ENCODE data around the gene MMD. TPM values are rescaled to one million over a fixed set of nuclear protein-coding genes. Genes with fewer than 3 reads are reported as not detected.
"Not testable (repeated sequence)": the region's sequence is repeated elsewhere in the genome, so short reads cannot be mapped to it uniquely, and the experiment has no call there.

The MMD gene
- total and polyA plus RNA-seq, 9 of the 15 experiments (the other 6 are each of a cell fraction or from before 2014, with no cell fraction given), result 3.1 to 18.9 (median 10.7) TPM

- H3K9me3 ChIP-seq (replicated peaks; ENCODE audit: control insufficient read depth, insufficient read depth, low read depth, low read length); H3K27ac ChIP-seq (ENCODE audit: extremely low read depth, low read depth, low read length); H3K27me3 ChIP-seq (ENCODE audit: control insufficient read depth in 2 of 2, insufficient read depth in 2 of 2, low read length in 2 of 2); H3K9ac ChIP-seq (ENCODE audit: insufficient read depth in 1 of 2, low read depth in 2 of 2, low read length in 2 of 2); H3K4me3 ChIP-seq; DNase-seq (ENCODE audit: extremely low read depth in 1 of 4, low spot score in 3 of 4); in situ Hi-C loops (cut with MboI); BruUV-seq (replicated peaks); FAIRE-seq; H3K36me3 ChIP-seq (ENCODE audit: control insufficient read depth, insufficient read depth, low read length); H4K20me1 ChIP-seq (replicated peaks; ENCODE audit: control insufficient read depth, insufficient read depth, low read length); CTCF ChIA-PET (ENCODE audit: low intra/inter-chr PET ratio); ATAC-seq; H3K9me1 ChIP-seq (ENCODE audit: control insufficient read depth, insufficient read depth, low read length): not testable (repeated sequence)
- WGBS (ENCODE audit: insufficient coverage, low coverage, missing lambda C conversion rate), result 19% methylated on average over 6 of the region's 6 CpGs
- H3K4me1 ChIP-seq (replicated peaks in 1 of 2; ENCODE audit: control insufficient read depth in 2 of 2, insufficient read depth in 2 of 2, low read length in 2 of 2), result peaks cover 11% of the 10 kb centered on the region in 2 experiments
- H3K4me2 ChIP-seq (ENCODE audit: insufficient read depth, low read length), result peak overlapping the region; percentile 3; the same call in 1 of the 2 replicates
- POLR2A ChIA-PET, result interaction anchor here (1.3 kb wide), 1 partner anchor 70 kb away, joined by 3 read pairs; no protein-coding TSS in a partner anchor
- H2AFZ ChIP-seq (ENCODE audit: low read depth, low read length), result peak overlapping the region; percentile 64; the same call in 1 of the 2 replicates
- intact Hi-C loops (cut with micrococcal nuclease), result loop anchor here (5.0 kb wide), 1 partner anchor 75 kb away; no protein-coding TSS in a partner anchor
- peaks cover 27% of the 10 kb centered on the region for H3K79me2 ChIP-seq (ENCODE audit: control insufficient read depth, insufficient read depth, low read length)
Measured at GRCh38 chr17:55422828-55423164, 1.2 kb upstream of the MMD start.

- peak; percentile 22 to 51 (median 34) for DNase-seq (ENCODE audit: extremely low read depth in 1 of 4, low spot score in 3 of 4)
- Histone ChIP-seq H3K9me3 (replicated peaks; ENCODE audit: control insufficient read depth, insufficient read depth, low read depth, low read length) (no peaks in the 10 kb centered on the region), H4K20me1 (replicated peaks; ENCODE audit: control insufficient read depth, insufficient read depth, low read length) (no peaks in the 10 kb centered on the region), H3K4me2 (ENCODE audit: insufficient read depth, low read length) (peak overlapping the region; percentile 90), H3K27me3 (ENCODE audit: control insufficient read depth in 2 of 2, insufficient read depth in 2 of 2, low read length in 2 of 2) (no peaks in the 10 kb centered on the region), H3K79me2 (ENCODE audit: control insufficient read depth, insufficient read depth, low read length) (peaks cover 27% of the 10 kb centered on the region), H3K36me3 (ENCODE audit: control insufficient read depth, insufficient read depth, low read length) (no peaks in the 10 kb centered on the region; the same call in 2 of the 3 replicates), H3K9ac (ENCODE audit: insufficient read depth in 1 of 2, low read depth in 2 of 2, low read length in 2 of 2) (peak overlapping the region; percentile 78 to 96), H3K4me1 (replicated peaks in 1 of 2; ENCODE audit: control insufficient read depth in 2 of 2, insufficient read depth in 2 of 2, low read length in 2 of 2) (peaks cover 11% of the 10 kb centered on the region in 2 experiments), H3K4me3 (peak overlapping the region; percentile 71), H3K27ac (ENCODE audit: extremely low read depth, low read depth, low read length) (peak overlapping the region; percentile 64), H3K9me1 (ENCODE audit: control insufficient read depth, insufficient read depth, low read length) (no peaks in the 10 kb centered on the region), H2AFZ (ENCODE audit: low read depth, low read length) (peak overlapping the region; percentile 90)
- POLR2A ChIA-PET, result interaction anchor here (0.8 to 1.4 kb wide), 4 partner anchors 10 to 22 kb away, joined by 3 to 7 read pairs (median 4); no protein-coding TSS in a partner anchor
- no TSS peak for BruUV-seq (replicated peaks)
- peak; percentile 51 for ATAC-seq
- WGBS (ENCODE audit: insufficient coverage, low coverage, missing lambda C conversion rate), result under 1% methylated on average over 20 of the region's 21 CpGs
- in situ Hi-C loops (cut with MboI), result no loop called here
- FAIRE-seq, result no peak
- intact Hi-C loops (cut with micrococcal nuclease), result loop anchor here (5.0 kb wide), 1 partner anchor 77 kb away; no protein-coding TSS in a partner anchor
- CTCF ChIA-PET (ENCODE audit: low intra/inter-chr PET ratio), result no interaction called here
- TF ChIP-seq ADNP (tag; IDR thresholded peaks at IDR 0.05) (no peak), BCOR (IDR thresholded peaks at IDR 0.05) (peak; percentile 68), GABPB2 (CRISPR knock-in tag; conservative IDR thresholded peaks at IDR 0.05) (no peak), NCOA6 (IDR thresholded peaks at IDR 0.05) (peak; percentile 29; the same call in 1 of the 2 replicates), ZNF644 (tag; IDR thresholded peaks at IDR 0.05; ENCODE audit: low read depth) (no peak), SRSF3 (IDR thresholded peaks at IDR 0.05; ENCODE audit: insufficient read depth, low read length) (no peak), MCM3 (IDR thresholded peaks at IDR 0.05) (no peak), PTBP1 (IDR thresholded peaks at IDR 0.05; ENCODE audit: low read depth, low read length) (no peak), ETV1 (tag; conservative IDR thresholded peaks at IDR 0.05; ENCODE audit: low read depth) (0 out of 2 replicates have a peak, but pooled peaks have one; percentile 30), MTA1 (IDR thresholded peaks at IDR 0.05; ENCODE audit: borderline replicate concordance) (no peak), KHSRP (IDR thresholded peaks at IDR 0.05) (no peak), HSF4 (CRISPR knock-in tag; IDR thresholded peaks at IDR 0.05; ENCODE audit: borderline replicate concordance) (no peak), ZBTB2 (IDR thresholded peaks at IDR 0.05) (0 out of 2 replicates have a peak, but pooled peaks have one; percentile 7)
Measured at GRCh38 chr17:55420776-55421178, 858 bp downstream of the MMD start.

All from K562 (cell line).